Astrocyte (in vitro differentiated cells and primary cell): ENCODE results near the gene CAT. TPM values are rescaled to one million over a fixed set of nuclear protein-coding genes. Genes with fewer than 3 reads are reported as not detected.

ENCODE experiments used
- DNase-seq: peaks from one replicate; pipeline ENCODE4 v3.0.0-alpha.2; 2010; ENCODE audit warnings: low read depth
- FAIRE-seq: peaks from 2 replicates; lab custom pipeline; 2011; peaks lifted over from hg19 to GRCh38; lab: Jason Lieb, UNC
- H2AFZ ChIP-seq: 2 replicates; pipeline ENCODE4 v1.6.0; 2012; ENCODE audit warnings: low read depth, low read length, inconsistent platforms
- H3K27ac ChIP-seq: 2 replicates; pipeline ENCODE4 v1.5.1; 2011; ENCODE audit warnings: low read depth, low read length, inconsistent platforms
- H3K27me3 ChIP-seq: 2 replicates; pipeline ENCODE4 v1.6.0; 2011; ENCODE audit warnings: low read length, inconsistent platforms; ENCODE audit not compliant: insufficient read depth
- H3K36me3 ChIP-seq: 2 replicates; pipeline ENCODE4 v1.5.1; 2011; ENCODE audit warnings: low read length, inconsistent platforms; ENCODE audit not compliant: insufficient read depth
- H3K4me1 ChIP-seq: 2 replicates; pipeline ENCODE4 v1.5.1; 2011; ENCODE audit warnings: low read length, inconsistent platforms; ENCODE audit not compliant: insufficient read depth
- H3K4me2 ChIP-seq: 2 replicates; pipeline ENCODE4 v1.6.0; 2012; ENCODE audit warnings: low read length, inconsistent platforms
- H3K4me3 ChIP-seq: 2 replicates; pipeline ENCODE4 v1.5.1; 2011; ENCODE audit warnings: low read depth, mild to moderate bottlenecking, low read length, inconsistent platforms; ENCODE audit not compliant: insufficient read depth
- H3K79me2 ChIP-seq: 2 replicates; pipeline ENCODE4 v1.6.0; 2012; ENCODE audit warnings: mild to moderate bottlenecking, low read length, inconsistent platforms; ENCODE audit not compliant: insufficient read depth
- H3K9ac ChIP-seq: 2 replicates; pipeline ENCODE4 v1.6.0; 2012; ENCODE audit warnings: mild to moderate bottlenecking, low read length, inconsistent platforms
- H3K9me3 ChIP-seq: 2 replicates; pipeline ENCODE4 v1.5.1; 2012; ENCODE audit warnings: low read depth, mild to moderate bottlenecking, low read length, inconsistent platforms; ENCODE audit not compliant: insufficient read depth
- H4K20me1 ChIP-seq: 2 replicates; pipeline ENCODE4 v1.6.0; 2012; ENCODE audit warnings: low read length, inconsistent platforms; ENCODE audit not compliant: insufficient read depth
- H3K27ac Mint-ChIP-seq: one replicate; pipeline ENCODE4 v1.8.0; 2021; ENCODE audit warnings: mild to moderate bottlenecking, mixed read lengths; ENCODE audit not compliant: unreplicated experiment
- H3K27me3 Mint-ChIP-seq: one replicate; pipeline ENCODE4 v1.8.0; 2021; ENCODE audit warnings: low read depth, mixed read lengths; ENCODE audit not compliant: unreplicated experiment
- H3K36me3 Mint-ChIP-seq: one replicate; pipeline ENCODE4 v1.8.0; 2021; ENCODE audit warnings: low read depth, mixed read lengths; ENCODE audit not compliant: unreplicated experiment
- H3K4me1 Mint-ChIP-seq: one replicate; pipeline ENCODE4 v1.8.0; 2021; ENCODE audit warnings: low read depth, mixed read lengths; ENCODE audit not compliant: unreplicated experiment
- H3K4me3 Mint-ChIP-seq: one replicate; pipeline ENCODE4 v1.8.0; 2021; ENCODE audit warnings: mild to moderate bottlenecking, moderate library complexity, mixed read lengths; ENCODE audit not compliant: unreplicated experiment
- H3K9me3 Mint-ChIP-seq: one replicate; pipeline ENCODE4 v1.8.0; 2021; ENCODE audit warnings: mild to moderate bottlenecking, mixed read lengths; ENCODE audit not compliant: unreplicated experiment
- EZH2 ChIP-seq: IDR thresholded peaks from 2 replicates; pipeline ENCODE4 v1.6.1; 2012; ENCODE audit warnings: mild to moderate bottlenecking, low read length, inconsistent platforms; ENCODE audit not compliant: insufficient read depth
- total RNA-seq: library from RNA; stranded (reverse); gene quantifications from 2 replicates; pipeline ENCODE4 v1.2.1, GENCODE V29; 2021
- TF ChIP-seq, protein P1 (sequence below): IDR thresholded peaks from 2 replicates; pipeline ENCODE4 v1.5.1; 2011; ENCODE audit warnings: low read depth, mild to moderate bottlenecking, inconsistent platforms, low read length, moderate library complexity; ENCODE audit not compliant: insufficient read depth

The CAT gene
- total RNA-seq, 1 donor from 2014 or later: 17.6 TPM

DNA sequence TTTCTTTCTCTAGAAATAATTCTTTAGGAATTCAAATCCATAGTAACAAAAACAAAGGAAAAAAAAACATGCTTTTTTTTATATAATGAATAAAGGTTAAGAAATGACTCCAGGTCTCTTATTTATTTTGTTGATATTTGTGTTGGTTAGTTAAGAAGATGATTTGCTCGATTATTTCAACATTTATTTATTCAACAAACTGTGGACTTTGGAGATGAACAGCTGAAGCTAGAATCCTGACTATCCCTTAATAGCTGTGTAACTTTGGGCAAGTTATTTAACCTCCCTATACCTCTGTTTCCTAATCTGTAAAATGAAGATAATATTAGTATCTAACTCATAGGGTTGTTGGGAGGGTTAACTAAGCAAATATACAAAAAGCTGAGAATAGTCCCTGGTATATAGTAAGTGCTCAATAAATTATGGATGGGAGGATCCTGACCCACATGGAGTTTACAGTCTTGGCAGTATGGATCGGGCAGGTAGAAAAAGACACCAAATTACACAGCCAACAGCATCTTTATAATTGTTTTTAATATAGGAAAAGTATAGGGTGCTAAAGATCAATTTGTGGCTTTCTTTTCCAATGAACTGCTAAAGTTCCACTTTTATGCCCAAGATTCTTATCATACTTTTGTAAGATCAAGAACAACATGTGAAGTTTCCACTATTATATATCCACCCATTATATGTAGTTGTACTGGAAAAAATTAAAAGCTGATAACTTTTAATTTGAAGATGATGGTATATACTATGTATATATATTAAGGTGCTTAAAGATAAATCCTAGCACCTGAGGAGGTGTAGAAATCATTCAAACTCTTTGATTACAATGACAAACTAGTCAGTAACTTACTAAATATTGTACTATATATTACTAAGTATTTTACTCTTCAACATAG lies 1.3 kb upstream of the CAT start:
- H3K9me3 ChIP-seq: no peaks in the 10 kb centered on the region
- H3K36me3 ChIP-seq: no peaks in the 10 kb centered on the region
- Mint-ChIP-seq H3K27ac (no peak overlapping the region), H3K9me3 (peaks cover 2% of the 10 kb centered on the region), H3K4me3 (peak overlapping the region; percentile 93), H3K27me3 (no peaks in the 10 kb centered on the region), H3K36me3 (no peaks in the 10 kb centered on the region), H3K4me1 (peaks cover 6% of the 10 kb centered on the region)
- H4K20me1 ChIP-seq: peaks cover 9% of the 10 kb centered on the region
- DNase-seq (no peak), FAIRE-seq (no peak)
- H3K9ac ChIP-seq: peak overlapping the region; percentile 84
- H3K27me3 ChIP-seq: no peaks in the 10 kb centered on the region
- no peak overlapping the region for H3K27ac ChIP-seq
- no peak overlapping the region for H2AFZ ChIP-seq
- peak overlapping the region; percentile 84 for H3K4me2 ChIP-seq
- H3K4me1 ChIP-seq: peaks cover 9% of the 10 kb centered on the region
- peak overlapping the region; percentile 79 for H3K4me3 ChIP-seq
- TF ChIP-seq, protein P1, sequence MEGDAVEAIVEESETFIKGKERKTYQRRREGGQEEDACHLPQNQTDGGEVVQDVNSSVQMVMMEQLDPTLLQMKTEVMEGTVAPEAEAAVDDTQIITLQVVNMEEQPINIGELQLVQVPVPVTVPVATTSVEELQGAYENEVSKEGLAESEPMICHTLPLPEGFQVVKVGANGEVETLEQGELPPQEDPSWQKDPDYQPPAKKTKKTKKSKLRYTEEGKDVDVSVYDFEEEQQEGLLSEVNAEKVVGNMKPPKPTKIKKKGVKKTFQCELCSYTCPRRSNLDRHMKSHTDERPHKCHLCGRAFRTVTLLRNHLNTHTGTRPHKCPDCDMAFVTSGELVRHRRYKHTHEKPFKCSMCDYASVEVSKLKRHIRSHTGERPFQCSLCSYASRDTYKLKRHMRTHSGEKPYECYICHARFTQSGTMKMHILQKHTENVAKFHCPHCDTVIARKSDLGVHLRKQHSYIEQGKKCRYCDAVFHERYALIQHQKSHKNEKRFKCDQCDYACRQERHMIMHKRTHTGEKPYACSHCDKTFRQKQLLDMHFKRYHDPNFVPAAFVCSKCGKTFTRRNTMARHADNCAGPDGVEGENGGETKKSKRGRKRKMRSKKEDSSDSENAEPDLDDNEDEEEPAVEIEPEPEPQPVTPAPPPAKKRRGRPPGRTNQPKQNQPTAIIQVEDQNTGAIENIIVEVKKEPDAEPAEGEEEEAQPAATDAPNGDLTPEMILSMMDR: no peak
- H3K79me2 ChIP-seq: peaks cover 29% of the 10 kb centered on the region

DNA sequence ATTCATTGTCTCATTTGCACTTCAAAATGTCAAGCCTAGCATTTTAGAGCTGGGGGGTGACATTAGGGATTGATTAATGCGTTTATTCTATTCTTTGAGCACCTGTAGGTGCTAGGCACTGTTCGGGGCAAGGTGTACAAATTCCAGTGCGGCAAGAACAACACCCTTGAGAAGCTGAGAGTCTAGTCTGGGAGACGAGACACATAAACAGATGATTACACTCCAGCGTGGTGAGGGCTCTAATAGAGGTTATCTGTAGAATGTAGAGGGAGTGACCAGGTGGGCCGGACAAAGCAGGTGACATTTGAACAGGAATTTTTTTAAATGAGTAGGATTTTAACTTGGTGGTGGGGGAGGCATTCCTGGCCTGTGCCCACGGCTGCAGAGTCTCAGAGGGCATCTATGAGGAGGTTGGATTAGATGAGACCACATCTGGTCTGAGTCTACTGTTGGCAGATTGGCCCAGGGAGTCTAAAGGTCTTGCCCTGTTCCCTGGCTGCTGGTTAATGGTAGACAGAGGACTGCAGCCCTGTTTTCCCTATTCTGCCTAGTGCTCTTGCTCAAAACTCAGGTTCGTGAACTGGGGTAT lies 970 bp downstream of the CAT start:
- Histone ChIP-seq H3K4me2 (peak overlapping the region; percentile 84), H3K36me3 (no peaks in the 10 kb centered on the region), H3K79me2 (peaks cover 47% of the 10 kb centered on the region), H3K27me3 (no peaks in the 10 kb centered on the region), H2AFZ (no peak overlapping the region), H3K4me1 (peaks cover 9% of the 10 kb centered on the region), H3K4me3 (peak overlapping the region; percentile 79), H4K20me1 (peaks cover 26% of the 10 kb centered on the region), H3K9me3 (no peaks in the 10 kb centered on the region), H3K9ac (peak overlapping the region; percentile 84), H3K27ac (no peak overlapping the region)
- TF ChIP-seq, protein P1: no peak
- no peak for TF ChIP-seq EZH2
- peak overlapping the region; percentile 93 for H3K4me3 Mint-ChIP-seq
- peak overlapping the region; percentile 49 for H3K27ac Mint-ChIP-seq
- H3K4me1 Mint-ChIP-seq: peaks cover 6% of the 10 kb centered on the region
- DNase-seq (no peak), FAIRE-seq (no peak)
- H3K27me3 Mint-ChIP-seq: no peaks in the 10 kb centered on the region
- no peaks in the 10 kb centered on the region for H3K9me3 Mint-ChIP-seq
- no peaks in the 10 kb centered on the region for H3K36me3 Mint-ChIP-seq
